HG03565 (cell line): ENCODE data around the gene CST1.

Experiments
- ATAC-seq: cut with Tn5 transposase; IDR thresholded peaks from one replicate; pipeline ENCODE4 v1.9.1; 2021; ENCODE audit warnings: mild to moderate bottlenecking, moderate library complexity; ENCODE audit not compliant: unreplicated experiment

Gene CST1

GRCh38 chr20:23710771-23711170 lies 40.0 kb downstream of the CST1 start:
- no peak for ATAC-seq

- no peak for ATAC-seq
Observed at GRCh38 chr20:23705895-23706294, 44.8 kb downstream of the CST1 start.

- ATAC-seq, result no peak
Observed at GRCh38 chr20:23702021-23702420, 48.7 kb downstream of the CST1 start.

- no peak for ATAC-seq
Observed at GRCh38 chr20:23700931-23701330, 49.8 kb downstream of the CST1 start.

- ATAC-seq, result no peak
Observed at GRCh38 chr20:23697947-23698346, 52.8 kb downstream of the CST1 start.
